GM18870 (cell line): Measurements from ENCODE around the gene ARMC8.
A peak's percentile ranks its signal among the peaks of the same experiment; 100 is the strongest.

Source experiments
- ATAC-seq: cut with Tn5 transposase; IDR thresholded peaks from one replicate; pipeline ENCODE4 v1.9.1; 2021; ENCODE audit warnings: moderate library complexity; ENCODE audit not compliant: unreplicated experiment

Gene ARMC8

DNA sequence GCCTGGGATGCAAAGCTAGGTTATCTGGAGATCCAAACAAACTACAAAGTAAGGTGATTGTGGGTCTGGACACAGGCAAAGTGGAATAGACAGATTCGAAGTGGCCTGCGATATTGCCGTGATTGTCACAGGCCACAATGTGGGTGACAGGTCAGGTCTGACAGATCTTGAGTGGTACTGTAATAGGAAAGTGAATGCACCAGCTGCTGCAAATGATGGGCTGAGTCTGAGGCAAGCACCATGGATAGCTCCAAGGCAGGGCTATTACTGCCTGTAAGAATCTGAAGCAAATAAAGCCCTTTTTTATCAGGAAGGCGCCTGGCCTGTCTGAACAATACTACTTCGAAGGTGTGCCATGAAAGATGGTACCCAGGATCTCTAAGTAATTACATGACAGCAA is 10.0 kb downstream of the ARMC8 start:
- ATAC-seq, result no peak

DNA sequence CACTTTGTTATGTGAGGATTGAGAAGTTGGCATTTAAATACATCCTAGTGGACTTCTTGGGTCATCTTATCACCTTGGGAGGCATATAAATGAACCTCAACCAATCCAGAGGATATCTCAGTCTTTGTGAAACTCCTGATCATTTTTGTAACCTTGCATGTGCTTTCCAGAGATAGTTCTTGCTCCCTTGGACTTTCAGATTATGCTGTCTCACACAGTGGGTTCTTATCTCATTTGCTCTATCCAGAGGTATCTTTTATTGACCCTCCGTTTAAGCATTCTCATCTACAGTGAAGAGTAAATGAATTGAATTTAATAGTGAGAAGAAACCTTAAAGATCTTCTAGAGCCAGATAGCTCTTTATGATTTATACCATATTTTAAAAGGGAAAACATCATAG is 10.4 kb downstream of the ARMC8 start:
- no peak for ATAC-seq

DNA sequence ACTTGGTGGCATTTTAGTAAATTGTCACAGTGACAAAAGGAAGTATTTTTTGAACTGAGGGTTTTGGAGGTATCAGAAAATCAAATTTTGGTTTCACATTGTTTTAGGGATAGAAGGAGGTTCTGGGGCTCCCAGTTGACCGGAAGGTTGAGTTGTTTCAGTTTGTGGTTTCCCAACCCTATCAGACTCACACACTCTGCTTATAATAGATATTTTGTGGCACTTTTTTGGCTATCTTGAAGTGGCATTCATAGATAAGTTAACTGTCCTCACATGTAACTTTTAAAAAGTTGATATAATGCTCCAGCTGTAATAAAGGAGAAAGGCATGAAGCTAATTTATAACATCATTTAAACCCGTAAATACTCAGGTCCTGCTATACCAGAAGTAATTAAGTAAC is 12.8 kb downstream of the ARMC8 start:
- peak; percentile 45 for ATAC-seq

DNA sequence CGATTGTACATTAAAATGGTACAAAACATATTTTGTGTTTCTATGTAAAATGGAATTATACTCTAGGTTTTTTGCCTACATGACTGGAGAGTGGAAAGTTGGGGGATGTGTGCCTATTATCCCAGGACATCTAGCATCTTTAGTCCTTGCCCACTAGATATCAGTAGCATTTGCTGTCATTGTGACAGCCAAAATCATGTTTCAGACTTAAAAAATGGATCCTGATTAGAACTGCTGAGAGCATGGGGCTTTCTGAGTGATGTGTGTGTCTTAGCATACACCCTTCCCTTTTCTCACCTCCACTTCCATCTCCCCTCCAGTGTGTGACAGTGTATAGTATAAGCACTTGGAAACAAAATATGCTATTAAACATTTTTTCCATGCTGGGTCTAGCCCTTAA is 13.3 kb downstream of the ARMC8 start:
- no peak for ATAC-seq

DNA sequence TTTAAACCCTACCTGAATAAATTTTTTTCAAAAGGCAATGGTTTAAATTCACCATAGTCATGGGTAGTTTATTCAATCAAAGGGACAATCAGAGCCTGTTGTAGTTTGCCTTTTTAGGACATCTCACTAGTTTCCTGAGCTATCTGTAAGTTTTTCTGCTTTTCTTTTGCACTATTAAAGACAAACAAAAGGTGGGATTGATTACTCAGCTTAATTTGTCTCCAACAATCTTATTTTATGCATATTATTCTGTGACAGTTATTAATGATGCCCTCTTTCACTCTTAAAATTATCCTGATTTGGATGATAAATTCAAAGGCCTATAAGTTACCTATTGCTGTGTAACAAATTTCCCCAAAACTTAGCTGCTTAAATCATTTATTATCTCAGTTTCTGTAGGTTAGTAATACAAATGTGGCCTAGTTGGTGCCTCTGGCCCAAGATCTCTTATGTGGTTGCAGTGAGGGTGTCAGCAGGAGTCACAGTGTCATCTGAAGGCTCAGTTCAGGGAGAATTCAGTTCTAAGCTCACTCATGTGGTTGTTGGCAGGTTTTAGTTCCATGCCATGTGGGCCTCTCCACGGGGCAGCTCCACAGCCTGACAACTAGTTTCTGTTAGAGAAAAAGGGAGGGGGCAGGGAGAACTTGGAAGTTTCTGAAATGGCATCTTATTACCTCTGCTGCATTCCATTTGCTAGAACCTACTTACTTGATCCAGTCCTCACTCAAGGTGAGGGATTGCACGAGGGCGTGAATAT is 16.0 kb downstream of the ARMC8 start:
- no peak for ATAC-seq

DNA sequence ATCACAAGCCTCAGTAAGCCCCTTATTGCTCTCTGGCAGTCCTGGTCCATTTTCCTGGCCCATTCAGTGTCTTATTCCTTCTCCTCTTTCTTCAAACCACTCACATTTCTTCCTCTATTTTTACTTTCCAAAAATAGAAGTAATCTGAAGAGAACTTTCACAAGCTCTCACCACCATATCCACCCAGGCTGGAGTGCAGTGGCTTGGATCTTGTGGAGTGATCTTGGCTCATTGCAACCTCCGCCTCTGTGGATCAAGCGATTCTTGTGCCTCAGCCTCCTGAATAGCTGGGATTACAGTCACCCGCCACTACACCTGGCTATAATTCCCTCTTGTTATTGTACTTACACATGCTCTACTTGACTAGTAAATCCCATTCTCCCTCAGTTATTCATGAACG is 16.8 kb downstream of the ARMC8 start:
- no peak for ATAC-seq

DNA sequence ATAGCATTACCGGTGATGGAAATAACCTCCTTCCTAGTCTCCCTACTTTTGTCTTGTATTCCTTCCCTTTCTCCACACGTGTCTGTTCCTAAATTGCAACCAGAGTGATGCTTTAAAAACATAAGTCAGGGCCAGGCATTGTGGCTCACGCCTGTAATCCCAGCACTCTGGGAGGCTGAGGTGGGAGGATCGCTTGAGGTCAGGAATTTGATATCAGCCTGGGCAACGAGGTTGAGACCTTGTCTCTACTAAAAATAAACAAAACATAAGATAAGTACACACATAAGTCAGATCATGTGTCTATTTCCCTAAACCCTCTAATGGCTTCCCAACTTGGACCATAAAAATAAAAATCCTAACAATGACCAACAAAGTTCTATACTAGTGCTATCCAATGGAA is 18.4 kb downstream of the ARMC8 start:
- no peak for ATAC-seq

DNA sequence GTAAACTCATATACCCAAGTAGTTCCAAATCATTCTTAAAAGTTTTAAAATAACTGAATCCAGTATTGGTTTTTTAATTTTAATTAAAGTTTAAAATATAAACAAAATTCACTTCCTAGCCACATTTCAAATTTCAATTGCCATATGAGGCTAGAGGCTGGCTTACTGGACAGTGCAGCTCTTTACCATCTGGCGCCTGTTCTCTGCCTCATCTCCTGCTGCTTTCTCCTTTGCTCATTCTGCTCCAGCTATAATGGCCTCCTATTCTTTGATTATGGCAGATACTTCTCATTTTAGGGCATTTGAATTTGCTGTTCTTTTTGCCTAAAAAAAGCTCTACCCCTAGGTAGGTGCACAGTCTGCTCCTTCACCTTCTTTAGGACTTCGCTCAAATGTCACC is 19.1 kb downstream of the ARMC8 start:
- no peak for ATAC-seq

DNA sequence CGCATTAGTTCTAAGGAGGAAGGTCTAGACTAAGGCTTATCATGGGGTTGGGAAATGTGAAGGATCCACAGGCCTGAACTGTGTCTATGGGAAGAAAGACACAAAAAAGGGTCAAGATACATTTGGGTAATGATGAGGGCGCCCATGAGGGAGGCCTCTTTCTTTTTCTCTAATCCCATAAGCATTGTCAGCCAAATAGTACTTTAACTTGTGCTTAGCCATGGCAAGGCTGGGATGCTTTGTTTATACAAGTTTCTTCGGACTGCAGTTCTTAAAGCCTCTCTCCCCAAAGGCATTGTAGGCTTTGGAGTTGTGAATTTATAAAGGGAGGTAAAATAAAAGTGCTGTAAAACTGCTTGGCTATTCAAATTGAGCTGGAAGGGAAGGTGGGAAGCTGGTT is 23.4 kb downstream of the ARMC8 start:
- no peak for ATAC-seq

DNA sequence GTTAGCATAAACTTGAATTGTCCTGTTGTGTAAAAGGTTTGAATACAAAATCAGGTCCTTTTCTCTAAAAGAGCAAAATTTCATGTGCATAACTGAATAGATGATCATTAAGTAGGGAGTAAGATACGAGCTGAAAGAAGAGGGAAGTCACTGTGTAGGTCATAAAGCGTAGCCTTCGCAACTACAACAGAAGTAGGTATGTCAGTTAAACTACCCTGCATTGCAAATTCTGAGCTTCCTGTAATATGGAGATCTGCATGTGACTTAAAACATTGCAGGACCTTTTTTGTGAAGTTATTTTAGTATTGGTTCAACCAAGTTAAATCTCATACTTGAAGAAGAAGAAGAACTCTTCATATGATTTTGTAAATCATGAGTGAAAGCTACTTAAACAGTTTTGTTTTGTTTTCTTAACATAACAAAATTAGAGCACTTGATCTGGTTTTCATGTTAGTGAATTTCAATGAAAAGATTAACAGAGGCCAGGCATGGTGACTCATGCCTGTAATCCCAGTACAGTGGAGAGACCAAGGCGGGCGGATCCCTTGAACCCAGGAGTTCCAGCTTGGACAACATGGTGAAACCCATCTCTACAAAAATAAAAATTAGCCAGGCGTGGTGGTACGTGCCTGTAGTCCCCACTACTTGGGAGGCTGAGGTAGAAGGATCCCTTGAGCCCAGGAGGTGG is 26.4 kb downstream of the ARMC8 start:
- no peak for ATAC-seq

DNA sequence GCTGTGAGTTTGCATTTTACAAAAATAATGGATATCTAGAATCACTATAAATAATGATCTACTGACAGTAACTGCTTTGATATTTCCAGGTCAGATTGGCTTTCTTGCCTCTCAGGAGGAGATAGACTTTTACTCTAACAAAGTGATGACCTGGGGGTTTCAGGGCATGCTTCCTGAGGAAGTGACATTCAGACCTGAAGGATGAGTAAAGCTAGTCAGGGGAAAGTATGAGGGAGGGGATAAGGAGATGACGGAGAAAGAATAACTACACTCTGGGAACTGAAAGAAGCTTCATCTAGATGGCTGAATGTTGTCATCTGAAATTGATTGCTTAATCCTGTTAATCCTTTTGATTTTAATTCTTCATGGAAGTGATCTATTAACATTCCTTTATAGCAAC is 32.2 kb downstream of the ARMC8 start:
- ATAC-seq, result no peak

DNA sequence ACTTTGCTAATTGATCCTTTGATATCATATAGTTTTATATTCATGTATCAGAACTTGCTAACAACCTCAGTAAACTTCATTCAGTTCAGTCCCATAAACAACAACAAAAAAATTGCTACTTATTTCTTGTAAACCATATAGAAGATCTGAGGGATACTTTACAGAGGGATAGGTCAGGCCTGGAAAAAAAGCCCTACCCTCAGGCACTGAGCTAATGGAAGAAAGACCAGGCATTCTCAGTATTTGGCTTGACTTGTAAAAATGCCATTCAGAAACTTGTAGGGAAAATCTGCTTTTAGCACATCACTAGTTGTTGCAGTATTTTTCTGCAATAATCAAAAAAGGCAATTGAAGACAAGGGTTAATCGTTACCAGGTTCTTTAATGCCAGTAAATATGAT is 33.1 kb downstream of the ARMC8 start:
- no peak for ATAC-seq

DNA sequence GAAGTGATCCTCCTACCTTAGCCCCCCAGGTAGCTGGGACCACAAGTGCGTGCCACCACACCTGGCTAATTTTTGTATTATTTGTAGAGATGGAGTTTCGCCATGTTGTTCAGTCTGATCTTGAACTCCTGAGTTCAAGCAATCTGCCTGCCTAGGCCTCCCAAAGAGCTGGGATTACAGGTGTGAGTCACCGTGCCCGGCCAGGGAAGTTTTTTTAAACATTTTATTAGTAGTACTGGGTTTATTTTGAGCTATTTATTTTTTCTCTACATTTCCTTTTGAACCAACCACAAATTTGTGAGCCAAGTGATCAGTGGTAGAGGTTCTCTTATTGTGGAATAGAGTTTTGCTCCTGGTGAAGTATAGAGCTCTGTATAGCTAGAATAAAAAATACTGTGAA is 33.7 kb downstream of the ARMC8 start:
- no peak for ATAC-seq

DNA sequence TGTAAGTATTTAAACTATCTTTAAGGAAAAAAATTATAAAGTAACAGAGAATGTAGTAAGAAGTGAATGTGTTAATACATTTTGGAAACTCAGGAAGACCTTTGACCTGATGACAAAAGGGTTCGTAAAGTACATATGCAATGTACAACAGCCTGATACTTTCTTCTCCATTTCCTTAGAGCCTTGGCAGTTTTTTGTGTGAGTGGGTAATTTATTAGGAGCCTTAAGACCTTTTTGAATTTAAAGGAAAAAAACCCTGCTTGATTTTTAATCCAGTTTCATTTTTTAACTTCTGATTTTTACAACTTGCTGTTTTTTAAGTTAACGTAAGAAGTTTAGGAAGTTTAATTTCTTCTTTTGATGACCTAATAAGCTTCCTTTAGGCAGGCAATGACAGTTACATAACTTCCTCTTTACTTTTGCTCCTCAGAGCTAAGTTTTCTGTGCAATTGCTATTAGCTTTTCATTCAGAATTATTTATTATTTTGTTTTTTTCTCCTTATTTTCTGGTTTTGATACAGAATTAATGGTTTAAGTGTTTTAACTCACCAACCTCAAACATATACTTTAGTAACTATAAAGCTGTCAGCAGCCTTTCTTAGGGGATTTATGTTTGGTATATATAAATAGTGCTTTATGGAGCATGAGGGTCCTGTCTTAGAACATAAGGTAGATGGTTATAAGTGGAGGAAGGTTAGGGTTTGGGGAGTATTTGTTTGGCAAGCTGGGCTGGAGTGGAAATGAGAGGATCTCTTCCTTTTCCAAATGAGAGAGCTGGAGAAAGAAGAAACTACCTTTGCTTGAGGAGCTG is 35.2 kb downstream of the ARMC8 start:
- no peak for ATAC-seq

DNA sequence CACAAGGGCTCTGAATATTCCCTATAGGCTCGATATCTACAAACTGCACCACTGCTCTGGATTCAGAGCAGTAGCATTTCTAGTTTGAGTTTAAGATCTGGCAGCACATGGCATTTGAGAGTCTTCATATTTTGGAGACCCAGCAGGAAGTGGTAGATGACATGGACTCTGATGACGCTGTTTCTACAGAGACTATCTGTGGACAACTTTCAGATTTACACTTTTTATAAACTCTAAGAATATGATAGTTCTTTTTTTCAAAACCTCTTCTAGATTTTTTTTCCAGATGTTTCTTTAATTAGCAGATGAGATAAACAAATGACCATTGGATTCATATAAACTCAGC is 35.8 kb downstream of the ARMC8 start:
- no peak for ATAC-seq

DNA sequence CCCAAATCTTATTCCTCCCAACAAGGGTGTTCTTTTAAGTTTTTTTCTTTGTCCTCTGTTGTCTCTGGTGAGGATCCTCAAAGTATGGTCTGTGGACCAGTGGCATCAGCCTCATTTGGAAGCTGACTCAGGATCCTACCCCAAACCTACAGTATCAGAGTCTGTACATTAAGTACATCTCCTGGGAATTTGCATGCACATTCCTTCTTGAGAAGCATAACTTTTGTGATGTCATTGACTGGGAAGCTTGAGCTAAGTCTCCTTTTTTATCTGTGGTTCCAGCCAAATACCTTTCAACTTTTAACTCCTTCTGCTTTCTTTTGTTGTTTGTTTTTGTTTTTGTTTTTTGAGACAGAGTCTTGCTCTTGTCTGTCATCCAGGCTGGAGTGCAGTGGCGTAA is 40.5 kb downstream of the ARMC8 start:
- no peak for ATAC-seq

DNA sequence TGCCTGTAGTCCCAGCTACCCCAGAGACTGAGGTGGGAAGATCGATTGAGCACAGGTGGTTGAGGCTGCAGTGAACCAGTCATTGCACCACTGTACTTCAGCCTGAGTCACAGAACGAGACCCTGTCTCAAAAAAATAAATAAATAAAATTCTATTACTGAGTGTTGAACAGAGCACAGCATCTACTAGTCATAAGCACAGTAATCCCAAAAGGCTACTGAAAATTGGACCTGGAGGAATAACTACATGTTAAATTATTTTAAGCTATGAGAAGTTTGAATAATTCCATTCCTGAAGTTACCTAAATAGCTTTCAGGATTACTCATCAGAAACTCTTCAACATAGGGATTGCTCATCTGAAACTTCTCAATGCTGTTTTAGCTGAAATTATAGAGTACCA is 43.4 kb downstream of the ARMC8 start:
- peak; percentile 42 for ATAC-seq

DNA sequence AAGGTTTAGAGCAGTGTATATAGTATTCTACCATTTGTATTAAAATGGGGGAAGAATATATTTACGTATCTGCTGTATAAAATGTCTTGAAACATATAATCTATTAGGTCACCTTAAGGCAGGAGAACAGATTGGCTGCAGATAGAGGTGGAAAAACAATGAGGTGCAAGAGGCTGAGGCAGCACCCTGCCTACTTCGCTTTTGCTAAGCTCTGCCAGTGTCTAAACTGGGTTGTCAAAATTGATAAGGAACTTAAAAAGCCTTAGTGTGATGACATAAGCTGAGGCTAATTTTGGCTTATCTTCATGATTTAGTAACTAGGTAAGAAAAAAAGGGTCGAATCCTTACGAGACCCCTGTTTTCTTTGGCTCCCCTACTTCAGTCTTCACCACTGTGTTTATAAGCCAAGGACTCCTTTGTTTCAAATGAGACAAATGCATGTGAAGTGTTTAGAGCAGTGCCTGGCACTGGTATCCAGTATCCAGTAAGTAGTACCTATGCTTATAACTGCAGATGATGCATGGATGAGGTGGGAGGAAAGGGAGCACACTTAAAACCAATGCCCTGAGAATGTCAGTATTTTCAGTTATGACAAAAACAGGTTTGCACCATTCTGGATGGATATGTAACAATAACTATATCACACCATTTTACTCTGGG is 45.7 kb downstream of the ARMC8 start:
- ATAC-seq, result no peak

DNA sequence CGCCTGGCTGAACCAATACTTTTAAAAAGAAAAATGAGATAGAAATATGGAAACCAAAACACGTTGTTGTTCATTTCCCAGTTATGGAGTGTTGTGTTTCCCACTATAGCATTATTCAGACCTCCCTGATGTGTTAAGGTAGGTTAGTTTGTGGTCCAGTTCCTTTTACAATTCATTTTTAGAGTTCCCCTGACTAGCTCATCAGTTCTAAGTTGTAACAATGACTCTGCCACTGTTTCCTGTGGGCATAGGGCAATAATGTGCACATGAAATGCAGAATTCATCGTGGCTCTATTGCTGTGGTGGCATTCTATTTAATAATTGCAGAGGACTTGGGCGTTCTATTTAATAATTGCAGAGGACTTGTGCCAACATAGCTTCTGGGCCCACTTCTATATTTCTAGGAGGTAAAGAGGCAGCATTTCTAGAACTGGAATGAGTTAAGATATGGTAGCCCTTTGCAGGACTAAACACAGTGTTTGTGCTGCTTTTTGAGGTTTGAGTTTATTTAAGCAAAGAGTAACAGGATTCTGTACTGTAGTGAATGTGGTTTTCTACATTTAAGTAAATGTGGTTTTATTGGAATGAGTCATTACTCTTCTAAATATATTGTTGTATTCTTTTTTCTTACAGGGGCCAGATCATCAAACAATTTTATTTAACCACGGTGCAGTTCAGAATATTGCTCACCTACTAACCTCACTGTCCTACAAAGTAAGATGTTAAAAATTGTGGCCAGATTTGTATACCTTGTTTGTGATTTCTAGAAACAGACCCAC is 47.5 kb downstream of the ARMC8 start:
- no peak for ATAC-seq

DNA sequence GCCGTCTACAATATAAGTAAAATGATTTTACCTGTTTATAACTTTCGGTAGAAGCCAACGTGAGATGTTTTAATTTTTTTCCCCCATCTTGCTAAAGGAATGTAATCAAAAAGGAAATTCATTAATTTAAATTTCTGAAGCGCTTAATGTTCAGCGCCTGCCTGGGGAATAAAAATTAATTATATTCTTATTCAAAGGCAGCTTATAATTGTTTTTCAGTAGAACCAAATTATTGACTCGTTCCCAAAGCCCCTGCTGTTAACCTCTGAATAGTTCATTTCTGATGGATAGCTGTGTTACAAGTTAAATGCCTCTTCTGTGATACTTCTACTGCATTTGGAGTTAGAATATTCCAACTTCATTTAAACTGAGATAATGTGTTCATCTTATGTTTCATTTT is 51.6 kb downstream of the ARMC8 start:
- no peak for ATAC-seq

DNA sequence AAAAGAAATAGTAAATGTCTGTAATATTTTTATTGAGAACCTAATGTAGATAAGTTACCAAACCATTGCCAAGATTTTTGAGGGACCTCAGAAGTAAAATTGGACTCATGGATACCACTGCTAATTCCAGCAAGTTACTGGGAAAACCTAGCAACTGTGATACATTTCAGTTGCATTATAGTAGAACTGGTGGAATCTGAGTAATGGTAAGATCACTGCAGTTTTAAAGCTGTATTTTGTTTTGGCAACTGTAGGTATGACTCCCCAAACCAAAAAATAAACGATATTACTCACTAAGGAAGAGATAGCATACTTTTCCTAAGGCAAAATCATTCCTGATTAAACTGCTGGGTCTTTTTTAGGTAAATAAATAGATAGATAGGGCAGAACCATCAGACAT is 54.0 kb downstream of the ARMC8 start:
- no peak for ATAC-seq
